ENCODE data around the gene OR11H6. TPM values are rescaled to one million over a fixed set of nuclear protein-coding genes. Genes with fewer than 3 reads are reported as not detected.

Gene OR11H6
- total and polyA plus RNA-seq, 9 of the 15 experiments (the other 6 are each of a cell fraction or from before 2014, with no cell fraction given) = not detected

GRCh38 chr14:20274062-20274461 lies 50.6 kb downstream of the OR11H6 start:
- peaks cover 0 to 4% of the 10 kb centered on the region in 2 experiments; a peak in 2 of 5 replicates for H3K4me1 ChIP-seq (replicated peaks in 1 of 2; ENCODE audit: control insufficient read depth in 2 of 2, insufficient read depth in 2 of 2, low read length in 2 of 2)
- ATAC-seq = no peak
- H3K27me3 ChIP-seq (ENCODE audit: control insufficient read depth in 2 of 2, insufficient read depth in 2 of 2, low read length in 2 of 2) = no peaks in the 10 kb centered on the region
- H3K4me3 ChIP-seq = no peak overlapping the region
- no peaks in the 10 kb centered on the region for H3K9me3 ChIP-seq (replicated peaks; ENCODE audit: control insufficient read depth, insufficient read depth, low read depth, low read length)
- no peak overlapping the region for H2AFZ ChIP-seq (ENCODE audit: low read depth, low read length)
- no peaks in the 10 kb centered on the region for H3K79me2 ChIP-seq (ENCODE audit: control insufficient read depth, insufficient read depth, low read length)
- intact Hi-C loops (cut with micrococcal nuclease) = no loop called here
- ChIA-PET CTCF (ENCODE audit: low intra/inter-chr PET ratio) (no interaction called here), POLR2A (no interaction called here)
- no peak overlapping the region for H3K9ac ChIP-seq (ENCODE audit: insufficient read depth in 1 of 2, low read depth in 2 of 2, low read length in 2 of 2)
- 100% methylated on average over 1 of the region's 2 CpGs for WGBS (ENCODE audit: insufficient coverage, low coverage, missing lambda C conversion rate)
- H3K9me1 ChIP-seq (ENCODE audit: control insufficient read depth, insufficient read depth, low read length) = no peaks in the 10 kb centered on the region
- H3K36me3 ChIP-seq (ENCODE audit: control insufficient read depth, insufficient read depth, low read length) = no peaks in the 10 kb centered on the region
- no peak for FAIRE-seq
- no peak for DNase-seq (ENCODE audit: extremely low read depth in 1 of 4, low spot score in 3 of 4)
- no peaks in the 10 kb centered on the region for H4K20me1 ChIP-seq (replicated peaks; ENCODE audit: control insufficient read depth, insufficient read depth, low read length)
- peak; percentile 76 for TF ChIP-seq ZNF707 (CRISPR knock-in tag; conservative IDR thresholded peaks at IDR 0.05)
- TF ChIP-seq PRPF4 (IDR thresholded peaks at IDR 0.05; ENCODE audit: insufficient read depth, low read depth, low read length, poor library complexity, severe bottlenecking) = no peak
- no peak for TF ChIP-seq TFE3 (CRISPR knock-in tag; IDR thresholded peaks at IDR 0.05)
- no TSS peak for BruUV-seq (replicated peaks)
- in situ Hi-C loops (cut with MboI) = no loop called here
- no peak overlapping the region for H3K27ac ChIP-seq (ENCODE audit: extremely low read depth, low read depth, low read length)
- H3K4me2 ChIP-seq (ENCODE audit: insufficient read depth, low read length) = no peak overlapping the region

Small RNAs within 50 kb of the gene (small RNA-seq; reads per million reads assigned to genes)
- gene GTF2IP22 = not detected

Other genes starting within 250 kb of the OR11H6 start
Only the 7 nearest of the 19 such genes appear.
- not detected in 2 replicates for gene OR4K17, start 113.0 kb upstream of the OR11H6 start, total RNA-seq (2014; rRNA removed)
- gene OR4K17, start 113.0 kb upstream of the OR11H6 start, total RNA-seq (2014; rRNA removed; fragmentation: Illumina TruSeq; extraction: Trizol) = not detected in 2 replicates
- not detected in 2 replicates for gene OR4K17, start 113.0 kb upstream of the OR11H6 start, total RNA-seq (2015; rRNA removed; fragmentation: Illumina TruSeq; extraction: Trizol)
- gene OR4K17, start 113.0 kb upstream of the OR11H6 start, total RNA-seq (2021) = not detected in 2 replicates
- not detected in 2 replicates for gene OR4K17, start 113.0 kb upstream of the OR11H6 start, polyA plus RNA-seq (2011; rRNA removed)
- gene OR4K17, start 113.0 kb upstream of the OR11H6 start, polyA plus RNA-seq (2014; fragmentation: Illumina TruSeq; extraction: Trizol) = not detected in 2 replicates
- gene OR4K17, start 113.0 kb upstream of the OR11H6 start, polyA plus RNA-seq (2014; fragmentation: Nextera tagmentation; extraction: Ambion mirVana) = not detected
- not detected in 2 replicates for gene OR4K17, start 113.0 kb upstream of the OR11H6 start, polyA plus RNA-seq (2014; rRNA removed)
- gene OR4N5, start 84.9 kb upstream of the OR11H6 start, total RNA-seq (2014; rRNA removed) = not detected in 2 replicates
- not detected in 2 replicates for gene OR4N5, start 84.9 kb upstream of the OR11H6 start, total RNA-seq (2014; rRNA removed; fragmentation: Illumina TruSeq; extraction: Trizol)
- gene OR4N5, start 84.9 kb upstream of the OR11H6 start, total RNA-seq (2015; rRNA removed; fragmentation: Illumina TruSeq; extraction: Trizol) = not detected in 2 replicates
- not detected in 2 replicates for gene OR4N5, start 84.9 kb upstream of the OR11H6 start, total RNA-seq (2021)
- not detected in 2 replicates for gene OR4N5, start 84.9 kb upstream of the OR11H6 start, polyA plus RNA-seq (2011; rRNA removed)
- not detected in 2 replicates for gene OR4N5, start 84.9 kb upstream of the OR11H6 start, polyA plus RNA-seq (2014; fragmentation: Illumina TruSeq; extraction: Trizol)
- gene OR4N5, start 84.9 kb upstream of the OR11H6 start, polyA plus RNA-seq (2014; fragmentation: Nextera tagmentation; extraction: Ambion mirVana) = not detected
- gene OR4N5, start 84.9 kb upstream of the OR11H6 start, polyA plus RNA-seq (2014; rRNA removed) = not detected in 2 replicates
- not detected in 2 replicates for gene OR11G2, start 32.8 kb upstream of the OR11H6 start, total RNA-seq (2014; rRNA removed)
- not detected in 2 replicates for gene OR11G2, start 32.8 kb upstream of the OR11H6 start, total RNA-seq (2014; rRNA removed; fragmentation: Illumina TruSeq; extraction: Trizol)
- gene OR11G2, start 32.8 kb upstream of the OR11H6 start, total RNA-seq (2015; rRNA removed; fragmentation: Illumina TruSeq; extraction: Trizol) = not detected in 2 replicates
- gene OR11G2, start 32.8 kb upstream of the OR11H6 start, total RNA-seq (2021) = not detected in 2 replicates
- not detected in 2 replicates for gene OR11G2, start 32.8 kb upstream of the OR11H6 start, polyA plus RNA-seq (2011; rRNA removed)
- gene OR11G2, start 32.8 kb upstream of the OR11H6 start, polyA plus RNA-seq (2014; fragmentation: Illumina TruSeq; extraction: Trizol) = not detected in 2 replicates
- not detected for gene OR11G2, start 32.8 kb upstream of the OR11H6 start, polyA plus RNA-seq (2014; fragmentation: Nextera tagmentation; extraction: Ambion mirVana)
- not detected in 2 replicates for gene OR11G2, start 32.8 kb upstream of the OR11H6 start, polyA plus RNA-seq (2014; rRNA removed)
- gene OR11H7, start 5.3 kb downstream of the OR11H6 start, total RNA-seq (2014; rRNA removed) = not detected in 2 replicates
- gene OR11H7, start 5.3 kb downstream of the OR11H6 start, total RNA-seq (2014; rRNA removed; fragmentation: Illumina TruSeq; extraction: Trizol) = not detected in 2 replicates
- gene OR11H7, start 5.3 kb downstream of the OR11H6 start, total RNA-seq (2015; rRNA removed; fragmentation: Illumina TruSeq; extraction: Trizol) = not detected in 2 replicates
- not detected in 2 replicates for gene OR11H7, start 5.3 kb downstream of the OR11H6 start, total RNA-seq (2021)
- not detected in 2 replicates for gene OR11H7, start 5.3 kb downstream of the OR11H6 start, polyA plus RNA-seq (2011; rRNA removed)
- gene OR11H7, start 5.3 kb downstream of the OR11H6 start, polyA plus RNA-seq (2014; fragmentation: Illumina TruSeq; extraction: Trizol) = not detected in 2 replicates
- gene OR11H7, start 5.3 kb downstream of the OR11H6 start, polyA plus RNA-seq (2014; fragmentation: Nextera tagmentation; extraction: Ambion mirVana) = not detected
- not detected in 2 replicates for gene OR11H7, start 5.3 kb downstream of the OR11H6 start, polyA plus RNA-seq (2014; rRNA removed)
- not detected in 2 replicates for gene OR11H4, start 15.6 kb downstream of the OR11H6 start, total RNA-seq (2014; rRNA removed)
- gene OR11H4, start 15.6 kb downstream of the OR11H6 start, total RNA-seq (2014; rRNA removed; fragmentation: Illumina TruSeq; extraction: Trizol) = not detected in 2 replicates
- gene OR11H4, start 15.6 kb downstream of the OR11H6 start, total RNA-seq (2015; rRNA removed; fragmentation: Illumina TruSeq; extraction: Trizol) = not detected in 2 replicates
- gene OR11H4, start 15.6 kb downstream of the OR11H6 start, total RNA-seq (2021) = not detected in 2 replicates
- not detected in 2 replicates for gene OR11H4, start 15.6 kb downstream of the OR11H6 start, polyA plus RNA-seq (2011; rRNA removed)
- not detected in 2 replicates for gene OR11H4, start 15.6 kb downstream of the OR11H6 start, polyA plus RNA-seq (2014; fragmentation: Illumina TruSeq; extraction: Trizol)
- not detected for gene OR11H4, start 15.6 kb downstream of the OR11H6 start, polyA plus RNA-seq (2014; fragmentation: Nextera tagmentation; extraction: Ambion mirVana)
- gene OR11H4, start 15.6 kb downstream of the OR11H6 start, polyA plus RNA-seq (2014; rRNA removed) = not detected in 2 replicates
- 4.8 and 8.3 TPM in 2 replicates for gene TTC5, start 82.2 kb downstream of the OR11H6 start, total RNA-seq (2014; rRNA removed)
- gene TTC5, start 82.2 kb downstream of the OR11H6 start, total RNA-seq (2014; rRNA removed; fragmentation: Illumina TruSeq; extraction: Trizol) = 16.4 and 17.1 TPM in 2 replicates
- gene TTC5, start 82.2 kb downstream of the OR11H6 start, total RNA-seq (2015; rRNA removed; fragmentation: Illumina TruSeq; extraction: Trizol) = 8.0 and 12.5 TPM in 2 replicates
- 11.7 and 13.8 TPM in 2 replicates for gene TTC5, start 82.2 kb downstream of the OR11H6 start, total RNA-seq (2021)
- gene TTC5, start 82.2 kb downstream of the OR11H6 start, polyA plus RNA-seq (2011; rRNA removed) = 11.6 and 12.2 TPM in 2 replicates
- gene TTC5, start 82.2 kb downstream of the OR11H6 start, polyA plus RNA-seq (2014; fragmentation: Illumina TruSeq; extraction: Trizol) = 6.6 and 9.3 TPM in 2 replicates
- 1 to 10 TPM; 5.6 to 6.0 TPM for gene TTC5, start 82.2 kb downstream of the OR11H6 start, polyA plus RNA-seq (2014; fragmentation: Nextera tagmentation; extraction: Ambion mirVana)
- 5.8 and 7.5 TPM in 2 replicates for gene TTC5, start 82.2 kb downstream of the OR11H6 start, polyA plus RNA-seq (2014; rRNA removed)
- gene CCNB1IP1, start 109.6 kb downstream of the OR11H6 start, total RNA-seq (2014; rRNA removed) = 60.9 and 68.3 TPM in 2 replicates
- gene CCNB1IP1, start 109.6 kb downstream of the OR11H6 start, total RNA-seq (2014; rRNA removed; fragmentation: Illumina TruSeq; extraction: Trizol) = 107 and 126 TPM in 2 replicates
- 68.4 and 77.4 TPM in 2 replicates for gene CCNB1IP1, start 109.6 kb downstream of the OR11H6 start, total RNA-seq (2015; rRNA removed; fragmentation: Illumina TruSeq; extraction: Trizol)
- gene CCNB1IP1, start 109.6 kb downstream of the OR11H6 start, total RNA-seq (2021) = 49.8 and 51.8 TPM in 2 replicates
- gene CCNB1IP1, start 109.6 kb downstream of the OR11H6 start, polyA plus RNA-seq (2011; rRNA removed) = 152 and 175 TPM in 2 replicates
- gene CCNB1IP1, start 109.6 kb downstream of the OR11H6 start, polyA plus RNA-seq (2014; fragmentation: Illumina TruSeq; extraction: Trizol) = 87.6 and 95.2 TPM in 2 replicates
- gene CCNB1IP1, start 109.6 kb downstream of the OR11H6 start, polyA plus RNA-seq (2014; fragmentation: Nextera tagmentation; extraction: Ambion mirVana) = 10 to 100 TPM; 80.7 to 81.0 TPM
- 89.1 and 93.4 TPM in 2 replicates for gene CCNB1IP1, start 109.6 kb downstream of the OR11H6 start, polyA plus RNA-seq (2014; rRNA removed)